Ascending aorta (tissue), 2 donors: Measurements from ENCODE around the gene CD48. TPM values are rescaled to one million over a fixed set of nuclear protein-coding genes. Genes with fewer than 3 reads are reported as not detected.
"Not testable (repeated sequence)": the region's sequence is repeated elsewhere in the genome, so short reads cannot be mapped to it uniquely, and the experiment has no call there.

ENCODE experiments used
- DNase-seq, 2 donors: peaks; one replicate each; pipeline ENCODE4 v3.0.0-alpha.2; 2019; ENCODE audit warnings: low spot score in 2 of 2
- H3K27ac ChIP-seq, 2 donors: fragments of 200-600 bp; sonication (generic); one replicate each; pipeline ENCODE4 v1.5.1; 2016 to 2017; ENCODE audit warnings: mild to moderate bottlenecking in 1 of 2
- H3K27me3 ChIP-seq: fragments of 200-600 bp; sonication (generic); one replicate; pipeline ENCODE4 v1.5.1; 2017
- H3K36me3 ChIP-seq, 2 donors: fragments of 200-600 bp; sonication (generic); one replicate each; pipeline ENCODE4 v1.5.1; 2016
- H3K4me1 ChIP-seq, 2 donors: fragments of 200-600 bp; sonication (generic); one replicate each; pipeline ENCODE4 v1.5.1; 2016 to 2017; ENCODE audit warnings: mild to moderate bottlenecking in 1 of 2
- H3K4me3 ChIP-seq, 2 donors: fragments of 200-600 bp; sonication (generic); one replicate each; pipeline ENCODE4 v1.5.1; 2016 to 2017; ENCODE audit warnings: mild to moderate bottlenecking in 1 of 2
- H3K9me3 ChIP-seq, 2 donors: fragments of 200-600 bp; sonication (generic); one replicate each; pipeline ENCODE4 v1.5.1; 2016
- CTCF ChIP-seq, 3 experiments: fragments of 200-600 bp in 2 of 3; fragments of 450-650 bp in 1 of 3; sonication (generic) in 2 of 3; IDR thresholded peaks; one replicate each; pipeline ENCODE4 v1.5.1; 2016 to 2019; ENCODE audit warnings: antibody characterized with exemption in 3 of 3, mild to moderate bottlenecking in 1 of 3, moderate library complexity in 1 of 3
- intact Hi-C: fragments of 100-400 bp; cut with DNase I; formaldehyde crosslinking; loops from one replicate; pipeline ENCODE4 v1.15.1; 2023
- total RNA-seq: library from RNA; depleted of rRNA; stranded (reverse); fragments of >200 nt; gene quantifications from one replicate; pipeline ENCODE4 v1.1.0, GENCODE V29; 2016

Gene CD48
- total RNA-seq, 1 donor from 2014 or later = not detected

GRCh38 chr1:160707236-160708064, 4.2 kb downstream of the CD48 start:
- Histone ChIP-seq H3K4me3 (no peak overlapping the region), H3K27me3 (no peaks in the 10 kb centered on the region), H3K9me3 (no peaks in the 10 kb centered on the region), H3K27ac (no peak overlapping the region), H3K36me3 (no peaks in the 10 kb centered on the region), H3K4me1 (no peaks in the 10 kb centered on the region)
- no peak for DNase-seq
- no peak for TF ChIP-seq CTCF (IDR thresholded peaks at IDR 0.05)
- intact Hi-C loops = no loop called here

- H3K4me1 ChIP-seq = no peaks in the 10 kb centered on the region
These were observed 4.9 kb downstream of the CD48 start for GRCh38 chr1:160706526-160707235.

GRCh38 chr1:160705742-160706141, 5.9 kb downstream of the CD48 start:
- intact Hi-C loops = no loop called here
- Histone ChIP-seq H3K27me3 (no peaks in the 10 kb centered on the region), H3K36me3 (no peaks in the 10 kb centered on the region), H3K27ac (no peak overlapping the region), H3K9me3 (no peaks in the 10 kb centered on the region), H3K4me3 (no peak overlapping the region), H3K4me1 (no peaks in the 10 kb centered on the region)
- DNase-seq = no peak
- TF ChIP-seq CTCF (IDR thresholded peaks at IDR 0.05) = no peak

More at GRCh38 chr1:160706526-160707235, 4.9 kb downstream of the CD48 start:
- no peaks in the 10 kb centered on the region for H3K9me3 ChIP-seq
- no peaks in the 10 kb centered on the region for H3K27me3 ChIP-seq
- intact Hi-C loops = no loop called here
- no peak overlapping the region for H3K4me3 ChIP-seq
- TF ChIP-seq CTCF (IDR thresholded peaks at IDR 0.05) = no peak
- DNase-seq = no peak
- H3K27ac ChIP-seq = no peak overlapping the region
- no peaks in the 10 kb centered on the region for H3K36me3 ChIP-seq

- intact Hi-C loops, H3K9me3 ChIP-seq, H3K4me1 ChIP-seq, DNase-seq, H3K27me3 ChIP-seq, H3K36me3 ChIP-seq, H3K4me3 ChIP-seq, H3K27ac ChIP-seq: not testable (repeated sequence)
These were observed 6.4 kb downstream of the CD48 start for GRCh38 chr1:160705212-160705621.

- TF ChIP-seq CTCF (IDR thresholded peaks at IDR 0.05) = no peak
- Histone ChIP-seq H3K4me1 (no peaks in the 10 kb centered on the region), H3K4me3 (no peak overlapping the region), H3K27ac (no peak overlapping the region), H3K36me3 (no peaks in the 10 kb centered on the region), H3K27me3 (no peaks in the 10 kb centered on the region), H3K9me3 (no peaks in the 10 kb centered on the region)
- intact Hi-C loops = no loop called here
- no peak for DNase-seq
These were observed 7.4 kb downstream of the CD48 start for GRCh38 chr1:160704250-160704649.

- intact Hi-C loops = no loop called here
- no peak overlapping the region for H3K27ac ChIP-seq
- H3K9me3 ChIP-seq = no peaks in the 10 kb centered on the region
- no peaks in the 10 kb centered on the region for H3K27me3 ChIP-seq
- no peaks in the 10 kb centered on the region for H3K36me3 ChIP-seq
- no peak for TF ChIP-seq CTCF (IDR thresholded peaks at IDR 0.05)
- no peak overlapping the region for H3K4me3 ChIP-seq
- DNase-seq = no peak
- no peaks in the 10 kb centered on the region for H3K4me1 ChIP-seq
These were observed 9.5 kb downstream of the CD48 start for GRCh38 chr1:160702100-160702499.

- H3K36me3 ChIP-seq, H3K27ac ChIP-seq, H3K27me3 ChIP-seq, H3K4me3 ChIP-seq, H3K4me1 ChIP-seq, DNase-seq, H3K9me3 ChIP-seq, intact Hi-C loops: not testable (repeated sequence)
These were observed 19.2 kb downstream of the CD48 start for GRCh38 chr1:160692390-160692789.
